ENCODE data around the gene ST6GALNAC6.
A peak's percentile ranks its signal among the peaks of the same experiment; 100 is the strongest.

Gene ST6GALNAC6

GRCh38 chr9:127931092-127931881, 31.9 kb upstream of the ST6GALNAC6 start:
- no peak for DNase-seq

- DNase-seq: peak; percentile 29
These were observed 31.1 kb upstream of the ST6GALNAC6 start, which contains the start of gene PIP5KL1 for GRCh38 chr9:127930231-127931091. PIP5KL1 (minus strand) TSS chr9:127930777; CDS start chr9:127930752, 25 bp downstream.

GRCh38 chr9:127929625-127929979, 30.2 kb upstream of the ST6GALNAC6 start:
- DNase-seq: no peak

GRCh38 chr9:127928676-127929624, 29.5 kb upstream of the ST6GALNAC6 start:
- no peak for DNase-seq

GRCh38 chr9:127927988-127928675, 28.7 kb upstream of the ST6GALNAC6 start:
- DNase-seq: no peak

- DNase-seq: no peak
These were observed 28.0 kb upstream of the ST6GALNAC6 start for GRCh38 chr9:127927201-127927987.

- no peak for DNase-seq
These were observed 27.4 kb upstream of the ST6GALNAC6 start for GRCh38 chr9:127926906-127927200.

- DNase-seq: no peak
These were observed 26.8 kb upstream of the ST6GALNAC6 start for GRCh38 chr9:127925959-127926905.

GRCh38 chr9:127924736-127925444, 25.5 kb upstream of the ST6GALNAC6 start:
- no peak for DNase-seq

- no peak for DNase-seq
These were observed 24.4 kb upstream of the ST6GALNAC6 start for GRCh38 chr9:127923771-127924170.

GRCh38 chr9:127923046-127923445, 23.6 kb upstream of the ST6GALNAC6 start:
- no peak for DNase-seq

- peak; percentile 30 for DNase-seq
These were observed 22.2 kb upstream of the ST6GALNAC6 start for GRCh38 chr9:127921557-127922120.

GRCh38 chr9:127920794-127921193, 21.4 kb upstream of the ST6GALNAC6 start:
- DNase-seq: no peak

- no peak for DNase-seq
These were observed 19.9 kb upstream of the ST6GALNAC6 start for GRCh38 chr9:127919253-127919815.

- peak; percentile 23 for DNase-seq
These were observed 19.0 kb upstream of the ST6GALNAC6 start for GRCh38 chr9:127918183-127919107.

- DNase-seq: no peak
These were observed 18.2 kb upstream of the ST6GALNAC6 start for GRCh38 chr9:127917603-127918002.

- DNase-seq: peak; percentile 86
These were observed 17.5 kb upstream of the ST6GALNAC6 start, which contains the start of gene ST6GALNAC4 for GRCh38 chr9:127916720-127917581. ST6GALNAC4 (minus strand) TSS chr9:127917041; CDS start chr9:127916419, 622 bp downstream.
